ENCODE data around the gene GPBP1L1.
"Not testable (repeated sequence)": the region's sequence is repeated elsewhere in the genome, so short reads cannot be mapped to it uniquely, and the experiment has no call there.

- TF ChIP-seq CTCF, ZBTB17, ZNF792 (tag by site-specific recombination; IDR thresholded peaks at IDR 0.05): not testable (repeated sequence)
- TF ChIP-seq, protein P1, sequence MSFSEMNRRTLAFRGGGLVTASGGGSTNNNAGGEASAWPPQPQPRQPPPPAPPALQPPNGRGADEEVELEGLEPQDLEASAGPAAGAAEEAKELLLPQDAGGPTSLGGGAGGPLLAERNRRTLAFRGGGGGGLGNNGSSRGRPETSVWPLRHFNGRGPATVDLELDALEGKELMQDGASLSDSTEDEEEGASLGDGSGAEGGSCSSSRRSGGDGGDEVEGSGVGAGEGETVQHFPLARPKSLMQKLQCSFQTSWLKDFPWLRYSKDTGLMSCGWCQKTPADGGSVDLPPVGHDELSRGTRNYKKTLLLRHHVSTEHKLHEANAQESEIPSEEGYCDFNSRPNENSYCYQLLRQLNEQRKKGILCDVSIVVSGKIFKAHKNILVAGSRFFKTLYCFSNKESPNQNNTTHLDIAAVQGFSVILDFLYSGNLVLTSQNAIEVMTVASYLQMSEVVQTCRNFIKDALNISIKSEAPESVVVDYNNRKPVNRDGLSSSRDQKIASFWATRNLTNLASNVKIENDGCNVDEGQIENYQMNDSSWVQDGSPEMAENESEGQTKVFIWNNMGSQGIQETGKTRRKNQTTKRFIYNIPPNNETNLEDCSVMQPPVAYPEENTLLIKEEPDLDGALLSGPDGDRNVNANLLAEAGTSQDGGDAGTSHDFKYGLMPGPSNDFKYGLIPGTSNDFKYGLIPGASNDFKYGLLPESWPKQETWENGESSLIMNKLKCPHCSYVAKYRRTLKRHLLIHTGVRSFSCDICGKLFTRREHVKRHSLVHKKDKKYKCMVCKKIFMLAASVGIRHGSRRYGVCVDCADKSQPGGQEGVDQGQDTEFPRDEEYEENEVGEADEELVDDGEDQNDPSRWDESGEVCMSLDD (tag by site-specific recombination; IDR thresholded peaks at IDR 0.05), result not testable (repeated sequence)
These were observed 9.8 kb downstream of the GPBP1L1 start for GRCh38 chr1:45676553-45676952.

All from HEK293 (cell line).